Measurements from ENCODE around the gene ENAM. TPM values are rescaled to one million over a fixed set of nuclear protein-coding genes. Genes with fewer than 3 reads are reported as not detected.

The ENAM gene
- total RNA-seq, 1 experiment from 2014 or later = not detected

DNA sequence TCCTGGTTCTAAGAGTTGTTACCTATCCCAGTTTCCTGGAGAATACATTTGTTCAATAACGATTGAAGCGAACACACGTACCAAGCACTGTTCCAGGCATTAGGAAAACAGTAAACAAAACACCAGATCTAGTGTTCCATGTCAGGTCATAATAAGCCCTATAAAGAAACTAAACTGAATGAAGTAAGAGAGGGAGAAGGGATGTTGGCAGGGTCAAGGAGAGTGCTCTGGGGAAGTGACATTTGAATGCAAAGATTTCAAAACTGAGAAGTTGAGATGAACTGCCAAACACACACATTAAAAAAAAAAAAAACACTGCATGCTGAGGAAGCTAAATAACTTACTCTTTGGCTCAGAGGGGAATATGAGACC lies 14.4 kb upstream of the ENAM start:
- ChIA-PET POLR2A (interaction anchor here (0.6 to 0.8 kb wide), 2 partner anchors 8 to 16 kb away, joined by 3 read pairs; no protein-coding TSS in a partner anchor), CTCF (interaction anchor here (0.8 to 2.5 kb wide), 4 partner anchors 8 to 67 kb away, joined by 3 to 9 read pairs (median 5); no protein-coding TSS in a partner anchor)
- no peak overlapping the region for H3K27ac Mint-ChIP-seq (ENCODE audit: low read depth, unreplicated experiment)
- no peak for DNase-seq (ENCODE audit: unreplicated experiment)
- intact Hi-C loops (cut with micrococcal nuclease) = no loop called here
- BruUV-seq (replicated peaks) = no TSS peak
- TF ChIP-seq, protein P1, sequence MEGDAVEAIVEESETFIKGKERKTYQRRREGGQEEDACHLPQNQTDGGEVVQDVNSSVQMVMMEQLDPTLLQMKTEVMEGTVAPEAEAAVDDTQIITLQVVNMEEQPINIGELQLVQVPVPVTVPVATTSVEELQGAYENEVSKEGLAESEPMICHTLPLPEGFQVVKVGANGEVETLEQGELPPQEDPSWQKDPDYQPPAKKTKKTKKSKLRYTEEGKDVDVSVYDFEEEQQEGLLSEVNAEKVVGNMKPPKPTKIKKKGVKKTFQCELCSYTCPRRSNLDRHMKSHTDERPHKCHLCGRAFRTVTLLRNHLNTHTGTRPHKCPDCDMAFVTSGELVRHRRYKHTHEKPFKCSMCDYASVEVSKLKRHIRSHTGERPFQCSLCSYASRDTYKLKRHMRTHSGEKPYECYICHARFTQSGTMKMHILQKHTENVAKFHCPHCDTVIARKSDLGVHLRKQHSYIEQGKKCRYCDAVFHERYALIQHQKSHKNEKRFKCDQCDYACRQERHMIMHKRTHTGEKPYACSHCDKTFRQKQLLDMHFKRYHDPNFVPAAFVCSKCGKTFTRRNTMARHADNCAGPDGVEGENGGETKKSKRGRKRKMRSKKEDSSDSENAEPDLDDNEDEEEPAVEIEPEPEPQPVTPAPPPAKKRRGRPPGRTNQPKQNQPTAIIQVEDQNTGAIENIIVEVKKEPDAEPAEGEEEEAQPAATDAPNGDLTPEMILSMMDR (IDR thresholded peaks at IDR 0.05; ENCODE audit: unreplicated experiment) = no peak
- H3K4me1 Mint-ChIP-seq (ENCODE audit: insufficient read depth, unreplicated experiment) = no peaks in the 10 kb centered on the region
- no peaks in the 10 kb centered on the region for H3K36me3 Mint-ChIP-seq (ENCODE audit: insufficient read depth, unreplicated experiment)
- no peaks in the 10 kb centered on the region for H3K27me3 Mint-ChIP-seq (ENCODE audit: insufficient read depth, unreplicated experiment)
- H3K9me3 Mint-ChIP-seq (ENCODE audit: unreplicated experiment) = no peaks in the 10 kb centered on the region
- H3K4me3 Mint-ChIP-seq (ENCODE audit: unreplicated experiment) = no peak overlapping the region

DNA sequence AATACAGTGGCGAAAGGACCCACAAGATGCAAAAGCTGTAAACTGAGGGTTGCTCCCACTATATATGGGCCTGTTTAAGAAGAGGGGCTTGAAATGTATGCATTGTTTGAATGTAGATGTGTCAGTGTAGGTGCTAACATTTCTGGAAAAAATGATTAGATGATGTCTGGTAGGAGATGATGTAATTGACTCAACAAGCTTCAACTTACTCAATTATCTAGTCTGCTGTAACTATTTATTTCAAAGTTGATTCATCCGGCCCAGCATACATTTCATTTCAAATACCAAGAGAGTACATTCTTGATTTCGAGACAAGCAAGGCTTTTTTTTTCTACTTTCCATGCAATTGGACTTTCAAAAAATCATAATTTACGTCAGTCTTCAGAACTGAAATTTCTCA lies 9.3 kb upstream of the ENAM start:
- Mint-ChIP-seq H3K27me3 (ENCODE audit: insufficient read depth, unreplicated experiment) (no peaks in the 10 kb centered on the region), H3K4me3 (ENCODE audit: unreplicated experiment) (no peak overlapping the region), H3K4me1 (ENCODE audit: insufficient read depth, unreplicated experiment) (no peaks in the 10 kb centered on the region), H3K27ac (ENCODE audit: low read depth, unreplicated experiment) (no peak overlapping the region), H3K9me3 (ENCODE audit: unreplicated experiment) (no peaks in the 10 kb centered on the region), H3K36me3 (ENCODE audit: insufficient read depth, unreplicated experiment) (no peaks in the 10 kb centered on the region)
- POLR2A ChIA-PET = no interaction called here
- TF ChIP-seq, protein P1 (IDR thresholded peaks at IDR 0.05; ENCODE audit: unreplicated experiment) = no peak
- DNase-seq (ENCODE audit: unreplicated experiment) = no peak
- CTCF ChIA-PET = no interaction called here
- no TSS peak for BruUV-seq (replicated peaks)
- intact Hi-C loops (cut with micrococcal nuclease) = no loop called here

DNA sequence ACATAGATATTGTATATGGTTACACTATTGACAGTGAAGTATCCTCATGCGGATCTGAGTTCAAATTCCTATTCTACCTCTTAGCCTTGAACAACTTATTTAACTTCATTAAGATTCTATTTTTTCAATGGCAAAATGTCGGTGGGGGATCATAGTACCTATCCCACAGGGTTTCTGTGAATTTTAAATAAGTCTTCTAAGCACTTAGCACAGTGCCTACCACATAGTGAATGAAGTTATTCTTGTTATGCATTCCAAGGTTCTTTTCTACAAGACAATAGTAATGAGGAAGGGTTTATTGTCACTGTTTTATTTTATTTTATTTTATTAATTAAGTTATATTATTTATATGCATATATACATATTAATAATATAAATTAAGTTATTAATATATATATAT lies 8.8 kb upstream of the ENAM start:
- DNase-seq (ENCODE audit: unreplicated experiment) = no peak
- H3K27me3 Mint-ChIP-seq (ENCODE audit: insufficient read depth, unreplicated experiment) = no peaks in the 10 kb centered on the region
- intact Hi-C loops (cut with micrococcal nuclease) = no loop called here
- H3K4me3 Mint-ChIP-seq (ENCODE audit: unreplicated experiment) = no peak overlapping the region
- H3K36me3 Mint-ChIP-seq (ENCODE audit: insufficient read depth, unreplicated experiment) = no peaks in the 10 kb centered on the region
- no peaks in the 10 kb centered on the region for H3K4me1 Mint-ChIP-seq (ENCODE audit: insufficient read depth, unreplicated experiment)
- H3K27ac Mint-ChIP-seq (ENCODE audit: low read depth, unreplicated experiment) = no peak overlapping the region
- TF ChIP-seq, protein P1 (IDR thresholded peaks at IDR 0.05; ENCODE audit: unreplicated experiment) = no peak
- no TSS peak for BruUV-seq (replicated peaks)
- H3K9me3 Mint-ChIP-seq (ENCODE audit: unreplicated experiment) = no peaks in the 10 kb centered on the region
- POLR2A ChIA-PET = no interaction called here
- CTCF ChIA-PET = no interaction called here

DNA sequence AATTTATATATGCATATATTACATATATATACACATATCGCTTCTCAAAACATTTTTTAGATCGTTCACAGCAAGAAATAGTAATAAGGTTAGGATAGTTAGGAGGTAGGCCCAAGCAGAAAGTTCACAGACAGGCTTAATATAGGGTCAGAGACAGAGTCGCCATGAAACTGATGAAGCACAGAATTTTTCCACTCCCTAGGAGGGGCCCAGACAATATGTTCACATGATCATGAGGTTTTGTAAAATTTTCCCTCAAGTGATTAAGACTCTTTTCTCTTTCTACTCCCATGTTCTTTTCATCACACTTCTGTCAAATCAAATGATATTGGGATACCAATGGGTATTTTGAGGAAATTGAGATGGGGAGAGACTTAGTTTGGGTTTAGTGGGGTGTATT lies 5.2 kb upstream of the ENAM start:
- intact Hi-C loops (cut with micrococcal nuclease) = no loop called here
- no peaks in the 10 kb centered on the region for H3K9me3 Mint-ChIP-seq (ENCODE audit: unreplicated experiment)
- BruUV-seq (replicated peaks) = no TSS peak

More for the DNA sequence above, 5.2 kb upstream of the ENAM start:
- ChIA-PET CTCF (no interaction called here), POLR2A (no interaction called here)
- H3K36me3 Mint-ChIP-seq (ENCODE audit: insufficient read depth, unreplicated experiment) = no peaks in the 10 kb centered on the region
- TF ChIP-seq, protein P1 (IDR thresholded peaks at IDR 0.05; ENCODE audit: unreplicated experiment) = no peak
- H3K4me3 Mint-ChIP-seq (ENCODE audit: unreplicated experiment) = no peak overlapping the region
- no peak overlapping the region for H3K27ac Mint-ChIP-seq (ENCODE audit: low read depth, unreplicated experiment)
- no peaks in the 10 kb centered on the region for H3K27me3 Mint-ChIP-seq (ENCODE audit: insufficient read depth, unreplicated experiment)
- no peak for DNase-seq (ENCODE audit: unreplicated experiment)
- no peaks in the 10 kb centered on the region for H3K4me1 Mint-ChIP-seq (ENCODE audit: insufficient read depth, unreplicated experiment)

All from MCF 10A (cell line).